T1000 (cell line): Measurements from ENCODE around the gene MMP19.
"Not testable (repeated sequence)": the region's sequence is repeated elsewhere in the genome, so short reads cannot be mapped to it uniquely, and the experiment has no call there.

Experiments
- DNase-seq: peaks from one replicate; lab custom pipeline; 2025; ENCODE audit warnings: mixed read lengths; lab: John Stamatoyannopoulos, UW

MMP19 gene

GRCh38 chr12:55842681-55843429, at the start of gene MMP19:
Gene MMP19, minus strand, starts transcription at chr12:55842936. Its CDS starts 106 bp downstream, at chr12:55842830.
- peak; percentile 33 for DNase-seq

DNA sequence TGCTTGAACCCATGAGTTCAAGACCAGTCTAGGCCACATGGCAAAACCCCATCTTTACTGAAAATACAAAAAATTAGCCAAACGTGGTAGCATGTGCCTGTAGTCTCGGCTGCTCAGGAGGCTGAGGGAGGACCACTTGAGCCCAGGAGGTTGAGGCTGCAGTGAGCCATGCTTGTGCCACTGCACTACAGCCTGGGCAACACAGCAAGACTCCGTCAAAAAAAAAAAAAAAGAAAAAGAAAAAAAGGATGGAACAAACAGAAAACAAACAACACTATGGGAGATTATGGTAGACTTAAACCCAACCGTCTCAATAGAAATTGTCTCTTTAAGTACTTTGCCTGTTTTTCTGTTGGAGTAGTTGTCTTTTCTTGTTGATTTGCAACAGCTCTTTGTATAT, 48.6 kb upstream of the MMP19 start:
- no peak for DNase-seq

GRCh38 chr12:55885113-55885512, 42.4 kb upstream of the MMP19 start:
- DNase-seq, result no peak

DNA sequence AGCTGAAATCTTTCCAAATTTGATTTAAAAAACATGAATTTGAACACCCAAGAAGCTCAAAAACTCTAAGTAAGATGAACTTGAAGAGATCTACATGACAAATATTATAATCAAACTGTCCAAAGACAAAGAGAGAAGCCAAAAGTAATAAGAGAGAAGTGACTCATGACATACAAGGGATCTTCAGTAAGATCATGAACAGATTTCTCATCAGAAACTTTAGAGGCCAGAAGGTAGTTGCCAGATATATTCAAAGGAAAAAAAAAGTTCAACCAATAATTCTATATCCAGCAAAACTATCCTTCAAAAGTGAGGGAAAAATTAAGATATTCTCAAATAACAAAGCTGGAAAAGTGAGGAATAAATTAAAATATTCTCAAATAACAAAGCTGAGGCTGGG, 35.1 kb upstream of the MMP19 start:
- DNase-seq, result no peak

DNA sequence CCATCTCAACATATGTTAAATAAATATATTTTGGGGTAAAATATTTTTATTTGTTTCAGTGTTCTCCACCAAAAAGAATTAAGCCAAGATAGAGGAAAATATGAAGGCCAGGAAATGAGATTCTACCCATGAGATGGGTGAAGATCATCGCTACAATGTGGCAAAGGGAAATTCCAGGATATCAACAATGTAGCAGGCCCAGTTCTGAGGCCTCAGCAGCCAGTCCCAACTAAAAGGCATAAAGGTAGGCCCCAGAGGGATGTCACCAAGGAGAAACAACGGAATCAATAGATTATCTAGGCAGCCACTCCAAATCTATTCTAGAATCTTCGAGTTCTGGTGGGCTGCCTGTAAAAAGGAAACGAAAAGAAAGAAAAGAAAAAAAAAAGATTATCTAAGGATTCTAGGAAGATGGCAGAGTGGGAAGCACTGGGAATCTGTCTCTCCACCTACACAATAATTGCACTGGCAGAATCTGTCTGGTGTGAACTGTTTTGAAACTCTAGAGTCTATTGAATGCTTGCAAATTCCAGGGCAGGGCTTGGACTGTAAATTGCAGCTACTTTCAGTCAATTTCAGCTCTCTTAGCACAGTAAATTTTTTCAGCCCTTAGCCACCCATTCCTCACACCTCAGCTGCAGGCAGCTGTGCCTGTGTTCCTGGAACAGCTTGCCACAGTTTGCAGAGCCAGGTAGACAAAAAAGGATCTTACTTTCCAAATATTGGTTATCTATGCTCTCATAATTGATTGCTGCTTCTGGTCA, 33.1 kb upstream of the MMP19 start:
- DNase-seq, result no peak

DNA sequence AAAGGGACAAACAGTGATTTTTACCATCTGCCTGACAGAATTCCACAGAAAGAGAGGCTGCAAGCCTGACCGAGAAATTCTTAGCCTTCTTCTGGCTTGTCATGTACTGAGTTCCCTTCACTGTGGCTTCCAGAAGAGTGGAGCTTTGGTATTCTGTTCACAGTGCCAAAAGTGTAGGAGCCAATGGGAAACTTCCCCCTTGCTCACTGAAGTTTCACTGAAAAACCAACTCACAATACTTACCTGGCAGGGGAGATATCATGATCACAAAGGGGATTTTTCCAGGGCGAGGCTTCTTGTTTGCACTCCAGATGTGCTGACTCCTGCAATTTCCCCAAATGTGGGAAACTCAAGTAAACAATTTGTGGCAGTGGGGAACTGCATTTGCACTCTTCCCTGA, 31.7 kb upstream of the MMP19 start:
- no peak for DNase-seq

DNA sequence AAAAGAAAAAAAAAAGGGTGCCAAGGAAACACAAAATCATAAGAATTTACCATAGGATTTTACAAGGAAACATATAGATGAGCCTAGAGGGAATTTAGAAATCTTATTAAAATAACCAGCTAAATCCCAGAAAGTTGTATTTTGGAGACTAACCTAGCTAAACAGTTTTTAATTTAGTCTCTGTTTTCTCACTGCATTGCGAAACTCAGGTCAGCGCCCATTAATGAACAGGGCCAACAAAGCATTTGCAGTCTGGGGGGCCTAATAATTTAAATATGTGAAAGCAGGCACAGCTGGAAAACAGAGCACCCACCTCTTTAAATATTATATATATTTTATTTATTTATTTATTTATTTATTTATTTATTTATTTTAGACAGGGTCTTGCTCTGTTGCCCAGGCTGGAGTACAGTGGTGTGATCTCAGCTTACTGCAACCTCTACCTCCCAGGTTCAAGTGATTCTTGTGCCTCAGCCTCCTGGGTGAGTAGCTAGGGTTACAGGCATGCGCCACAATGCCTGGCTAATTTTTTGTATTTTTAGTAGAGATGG, 23.8 kb upstream of the MMP19 start:
- not testable (repeated sequence) for DNase-seq

DNA sequence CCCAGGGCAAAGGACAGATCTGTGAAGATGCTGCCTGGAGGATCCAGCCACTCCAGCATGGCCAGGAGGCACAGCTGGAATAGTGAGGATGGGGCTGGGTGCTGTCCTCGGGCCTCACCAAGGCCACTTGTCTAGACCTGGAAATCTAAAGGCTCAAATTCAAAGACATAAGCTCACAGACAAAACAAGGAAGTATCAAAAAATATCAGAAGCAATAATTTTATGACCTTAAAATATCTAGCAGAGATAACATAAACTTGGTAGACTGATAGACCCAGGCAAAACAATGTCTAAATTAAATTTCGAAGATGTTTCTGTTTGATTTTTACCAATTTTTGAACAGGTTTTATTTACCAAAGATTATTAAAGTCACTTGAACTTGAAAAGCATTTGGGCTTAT, 22.6 kb upstream of the MMP19 start:
- DNase-seq, result no peak

DNA sequence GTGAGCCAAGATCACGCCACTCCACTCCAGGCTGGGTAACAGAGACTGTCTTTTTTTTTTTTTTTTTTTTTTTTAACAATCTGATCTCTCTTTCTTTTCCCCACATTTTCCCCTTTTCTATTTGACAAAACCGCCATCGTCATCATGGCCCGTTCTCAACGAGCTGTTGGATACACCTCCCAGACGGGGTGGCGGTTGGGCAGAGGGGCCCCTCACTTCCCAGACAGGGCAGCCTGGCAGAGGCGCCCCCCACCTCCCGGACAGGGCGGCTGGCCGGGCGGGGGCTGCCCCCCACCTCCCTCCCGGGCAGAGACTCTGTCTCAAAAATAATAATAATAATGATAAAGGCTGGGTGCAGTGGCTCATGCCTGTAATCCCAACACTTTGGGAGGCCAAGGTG, 20.2 kb upstream of the MMP19 start:
- DNase-seq, result not testable (repeated sequence)

DNA sequence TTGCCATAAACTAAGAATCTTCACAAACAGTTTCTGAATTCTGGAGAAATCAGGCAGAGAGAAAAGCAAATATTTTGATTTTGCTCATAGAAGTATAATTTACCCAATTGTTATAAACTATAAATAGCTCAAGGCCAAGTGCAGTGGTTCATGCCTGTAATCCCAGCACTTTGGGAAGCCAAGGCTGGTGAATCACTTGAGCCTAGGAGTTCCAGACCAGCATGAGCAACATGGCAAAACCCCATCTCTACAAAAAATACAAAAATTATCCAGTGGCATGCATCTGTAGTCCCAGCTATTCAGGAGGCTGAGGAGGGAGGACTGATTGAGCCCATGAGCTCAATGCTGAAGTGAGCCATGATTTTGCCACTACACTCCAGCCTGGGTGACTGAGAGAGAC, 19.6 kb upstream of the MMP19 start:
- no peak for DNase-seq

GRCh38 chr12:55861871-55862270, 19.1 kb upstream of the MMP19 start:
- no peak for DNase-seq

DNA sequence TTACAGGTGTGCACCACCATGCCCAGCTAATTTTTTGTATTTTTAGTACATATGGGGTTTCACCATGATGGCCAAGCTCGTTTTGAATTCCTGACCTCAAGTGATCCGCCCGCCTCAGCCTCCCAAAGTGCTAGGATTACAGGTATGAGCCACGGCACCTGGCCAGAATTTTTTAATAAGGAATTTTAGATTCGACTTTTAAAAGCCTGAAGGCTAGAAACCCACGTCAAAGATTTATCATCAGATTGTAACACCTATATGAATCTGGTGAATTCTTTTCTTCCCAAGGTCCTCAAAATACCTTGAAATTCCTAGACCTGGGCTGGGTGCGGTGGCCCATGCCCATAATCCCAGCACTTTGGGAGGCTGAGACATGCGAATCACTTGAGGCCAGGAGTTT, 18.7 kb upstream of the MMP19 start:
- no peak for DNase-seq

- DNase-seq, result no peak
These were observed 10.0 kb upstream of the MMP19 start for GRCh38 chr12:55852740-55853139.

DNA sequence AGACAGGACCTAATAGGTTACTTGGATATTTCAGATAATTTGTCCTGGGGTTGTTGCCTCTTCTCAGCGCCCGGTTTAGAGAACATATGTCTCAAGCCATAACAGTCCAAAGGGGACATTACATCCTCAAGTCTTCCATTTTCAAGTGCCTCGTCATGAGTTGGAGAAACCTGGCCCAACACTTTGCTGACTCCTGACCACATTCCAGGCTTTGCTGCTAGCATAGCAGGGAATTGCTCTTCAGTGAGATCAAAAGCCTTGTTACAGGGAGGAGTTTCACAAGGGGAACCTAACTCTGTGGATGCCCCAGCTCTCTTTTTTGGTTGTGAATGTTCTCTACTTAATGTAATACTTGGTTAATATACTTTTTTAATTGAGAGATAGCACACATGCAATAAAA, 8.2 kb upstream of the MMP19 start:
- no peak for DNase-seq

- DNase-seq, result no peak
These were observed 7.7 kb upstream of the MMP19 start for GRCh38 chr12:55850401-55850800.

GRCh38 chr12:55849616-55850343, 7.0 kb upstream of the MMP19 start:
- no peak for DNase-seq

DNA sequence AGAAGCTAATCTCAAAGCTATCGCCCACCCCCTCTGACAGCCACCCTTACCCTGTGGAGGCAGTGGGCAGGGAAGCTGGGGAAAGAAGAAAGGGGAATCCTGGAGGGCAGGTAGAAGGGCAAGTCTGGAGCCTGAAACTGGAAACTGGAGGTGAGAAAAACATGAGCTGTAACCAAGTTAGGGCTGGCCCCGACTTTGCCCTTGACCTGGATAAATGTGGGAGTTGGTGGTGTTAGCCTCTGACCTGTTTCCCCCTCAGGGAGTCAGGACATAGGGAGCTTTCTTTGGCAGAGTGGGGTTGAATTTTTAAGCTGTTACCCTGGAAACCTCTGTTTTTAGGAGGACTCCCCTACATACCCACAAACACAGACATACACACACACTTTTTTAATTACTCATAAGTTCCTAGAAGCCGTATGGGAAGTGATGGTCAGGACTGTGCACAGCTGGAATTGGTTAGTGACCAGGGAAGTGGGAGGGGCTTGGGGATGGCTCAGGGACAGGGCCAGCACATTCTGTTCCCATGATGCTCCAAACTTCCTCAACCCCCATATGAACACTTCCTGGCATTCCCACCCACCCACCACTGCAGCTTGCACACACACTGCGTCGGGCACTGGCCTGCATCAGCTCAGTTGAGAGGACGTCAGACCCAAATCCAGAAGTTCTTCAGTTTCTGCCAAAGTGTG, 5.0 kb upstream of the MMP19 start:
- DNase-seq, result peak; percentile 91

GRCh38 chr12:55847033-55847432, 4.3 kb upstream of the MMP19 start:
- peak; percentile 38 for DNase-seq

GRCh38 chr12:55845785-55846496, 3.2 kb upstream of the MMP19 start:
- DNase-seq, result no peak

- DNase-seq, result no peak
These were observed 2.6 kb upstream of the MMP19 start for GRCh38 chr12:55845361-55845760.

DNA sequence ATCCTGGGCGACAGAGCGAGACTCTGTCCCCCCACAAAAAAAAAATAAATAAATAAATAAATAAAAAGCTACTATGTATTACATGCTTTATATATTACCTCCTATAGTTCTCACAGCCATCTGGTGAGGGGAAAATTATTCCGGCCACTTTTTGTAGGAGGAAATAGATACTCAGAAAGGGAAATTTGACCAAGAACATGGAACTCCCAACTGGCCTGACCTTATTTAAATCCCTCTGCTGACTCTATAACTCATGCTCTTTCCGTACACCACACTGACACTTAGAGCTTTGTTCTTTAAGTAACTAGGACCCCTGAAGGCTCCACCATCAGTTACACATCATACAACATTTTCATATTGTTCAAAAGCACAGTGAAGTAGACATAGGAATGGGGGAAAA, 2.2 kb upstream of the MMP19 start:
- DNase-seq, result no peak
